HG02981 (cell line): Measurements from ENCODE around the gene JAZF1.

Experiments
- ATAC-seq: cut with Tn5 transposase; IDR thresholded peaks from one replicate; pipeline ENCODE4 v1.9.1; 2021; ENCODE audit warnings: mild to moderate bottlenecking, moderate library complexity; ENCODE audit not compliant: unreplicated experiment

JAZF1 gene

DNA sequence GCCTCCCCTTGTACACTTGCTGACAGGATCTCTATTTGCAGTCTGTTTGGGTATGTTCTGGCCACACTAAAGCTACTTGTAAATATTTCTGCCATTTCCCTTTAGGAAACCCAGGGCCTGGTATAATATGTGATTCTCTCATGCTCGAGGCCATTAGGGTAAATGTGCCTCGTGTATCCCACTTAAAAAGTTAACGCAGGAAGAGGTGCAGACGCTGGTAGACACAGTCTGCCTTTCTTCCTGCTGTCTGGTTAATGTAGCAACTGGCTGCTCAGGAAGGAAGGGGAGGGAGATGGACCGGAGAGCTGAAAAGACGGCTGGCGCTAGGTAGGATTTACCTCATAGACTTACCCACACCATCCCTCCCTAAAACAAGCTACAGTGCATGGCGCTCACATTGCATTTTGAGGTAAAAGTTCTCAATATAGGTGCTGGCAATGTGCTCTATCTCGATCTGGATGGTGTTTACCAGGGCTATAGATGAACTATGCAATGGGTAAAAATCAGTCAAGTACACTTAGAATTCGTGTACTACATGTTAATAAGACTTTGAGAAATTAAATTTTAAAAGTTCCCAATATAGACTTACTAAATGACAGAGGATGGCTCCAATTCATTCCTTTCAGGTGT is 125.9 kb downstream of the JAZF1 start:
- ATAC-seq = no peak

DNA sequence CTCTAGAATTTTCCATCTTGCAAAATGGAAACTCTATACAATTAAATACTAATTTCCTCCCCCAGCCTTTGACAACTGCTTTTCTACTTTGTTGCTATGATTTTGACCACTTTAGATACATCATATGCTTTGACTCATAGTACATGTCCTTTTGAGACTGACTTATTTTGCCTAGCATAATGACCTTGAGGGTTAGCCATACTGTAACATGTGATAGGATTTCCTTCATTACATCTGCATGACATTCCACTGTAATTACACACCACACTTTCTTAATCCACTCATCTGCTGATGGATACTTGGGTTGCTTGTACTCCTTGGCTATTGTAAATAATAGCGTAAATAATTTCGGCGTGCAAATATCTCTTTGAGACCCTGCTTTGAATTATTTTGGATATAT is 127.7 kb downstream of the JAZF1 start:
- ATAC-seq = no peak

DNA sequence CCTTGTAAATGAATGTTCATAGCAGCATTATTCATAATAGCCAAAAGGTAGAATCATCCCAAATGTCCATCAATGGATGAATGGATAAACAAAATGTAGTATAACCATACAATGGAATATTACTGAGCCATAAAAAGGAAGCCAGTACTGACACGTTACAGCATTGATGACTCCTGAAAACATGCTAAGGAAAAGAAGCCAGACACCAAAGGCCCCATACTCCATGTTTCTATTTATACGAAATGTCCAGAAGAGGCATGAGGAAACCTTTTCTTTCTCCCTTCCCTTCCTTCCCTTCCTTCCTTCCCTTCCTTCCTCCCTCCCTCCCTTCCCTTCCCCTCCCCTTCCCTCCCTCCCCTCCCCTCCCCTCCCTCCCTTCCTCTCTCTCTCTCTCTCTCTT is 131.9 kb downstream of the JAZF1 start:
- ATAC-seq = no peak

- ATAC-seq = no peak
Observed at GRCh38 chr7:28046035-28046434, 134.6 kb downstream of the JAZF1 start.

GRCh38 chr7:28045592-28045991 is 135.0 kb downstream of the JAZF1 start:
- no peak for ATAC-seq

DNA sequence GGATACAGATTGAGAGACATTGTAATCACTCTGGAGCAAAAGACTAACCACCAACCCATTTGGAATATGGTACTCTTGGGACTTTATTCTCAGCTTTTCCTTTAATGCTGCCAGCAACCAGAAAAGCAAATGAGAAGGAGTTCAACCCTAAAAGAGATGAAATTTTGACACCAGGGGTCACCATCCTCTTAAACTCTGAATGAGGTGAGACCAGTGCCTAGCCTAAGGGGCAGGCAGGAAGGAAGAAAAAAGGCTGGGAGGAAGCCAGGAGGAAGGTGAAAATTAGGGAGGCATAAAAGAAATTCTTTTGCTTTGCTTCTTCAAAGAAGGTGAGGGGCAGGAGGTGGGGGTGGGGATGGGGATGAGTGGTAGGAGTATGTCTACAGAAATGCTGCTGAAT is 135.8 kb downstream of the JAZF1 start:
- ATAC-seq = no peak

- no peak for ATAC-seq
Observed at GRCh38 chr7:28042721-28043120, 137.9 kb downstream of the JAZF1 start.

DNA sequence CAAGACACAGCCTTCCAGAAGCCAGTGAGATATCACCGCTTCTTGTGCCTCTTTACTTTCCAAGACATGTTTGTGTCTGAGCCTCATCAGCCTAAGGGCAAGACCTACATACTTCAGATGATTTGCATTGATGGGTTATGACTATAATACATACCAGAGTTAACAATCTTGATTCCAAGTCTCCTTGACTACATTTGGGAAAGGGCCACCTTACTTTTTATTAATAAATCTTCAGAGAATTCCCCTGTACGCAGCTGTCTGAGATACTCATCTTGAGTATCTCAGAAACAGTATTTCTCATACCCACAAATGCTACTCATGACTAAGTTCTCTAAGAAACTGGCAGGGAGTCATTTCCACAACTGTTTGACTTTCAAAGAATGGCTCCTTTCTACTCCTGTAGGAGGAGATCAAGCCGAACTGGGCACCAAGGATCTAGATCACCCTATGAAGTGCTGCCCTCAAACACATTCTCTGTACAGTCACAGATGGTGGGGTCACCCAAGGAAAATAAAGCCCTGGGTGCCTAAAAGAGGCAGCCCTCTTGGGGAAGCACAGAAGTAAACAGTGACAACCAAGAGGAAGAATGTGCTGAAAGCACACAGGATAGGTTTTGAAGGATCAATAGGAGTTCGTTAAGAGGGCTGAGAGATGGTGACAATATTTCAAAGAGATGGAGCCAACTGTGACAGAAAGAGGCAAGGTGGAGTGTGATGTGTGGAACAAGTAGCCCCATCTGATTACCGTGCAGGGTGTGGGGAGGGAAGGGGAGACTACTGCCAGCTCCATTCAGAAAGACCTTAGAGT is 138.9 kb downstream of the JAZF1 start:
- ATAC-seq = no peak

DNA sequence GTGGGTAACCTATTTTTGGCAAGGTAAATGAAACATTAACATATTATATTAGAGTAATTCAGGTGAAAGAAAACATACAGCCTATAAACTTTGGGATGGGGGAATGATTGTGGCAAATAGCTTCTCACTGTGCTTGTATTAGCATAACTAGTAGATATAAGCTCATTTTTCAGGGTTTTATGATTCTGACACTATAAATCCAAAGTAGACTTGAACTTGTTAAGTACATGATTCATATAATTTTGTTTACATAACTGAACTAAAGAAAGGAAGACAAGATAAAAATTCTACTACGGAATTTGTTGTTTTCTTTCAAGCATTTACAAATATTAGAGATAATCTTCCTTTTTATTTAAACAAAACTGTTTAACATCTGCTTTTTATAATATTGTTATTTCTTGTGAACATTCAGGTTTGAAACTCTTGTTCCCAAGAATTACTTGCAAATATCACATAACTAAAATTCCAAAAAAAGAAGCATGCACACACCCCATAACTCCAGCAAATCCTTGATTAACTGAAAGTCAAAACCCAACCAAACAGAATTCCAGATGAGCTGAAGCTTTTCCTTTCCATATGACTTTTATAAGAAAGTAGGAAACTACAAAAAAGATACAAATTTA is 142.3 kb downstream of the JAZF1 start:
- no peak for ATAC-seq

DNA sequence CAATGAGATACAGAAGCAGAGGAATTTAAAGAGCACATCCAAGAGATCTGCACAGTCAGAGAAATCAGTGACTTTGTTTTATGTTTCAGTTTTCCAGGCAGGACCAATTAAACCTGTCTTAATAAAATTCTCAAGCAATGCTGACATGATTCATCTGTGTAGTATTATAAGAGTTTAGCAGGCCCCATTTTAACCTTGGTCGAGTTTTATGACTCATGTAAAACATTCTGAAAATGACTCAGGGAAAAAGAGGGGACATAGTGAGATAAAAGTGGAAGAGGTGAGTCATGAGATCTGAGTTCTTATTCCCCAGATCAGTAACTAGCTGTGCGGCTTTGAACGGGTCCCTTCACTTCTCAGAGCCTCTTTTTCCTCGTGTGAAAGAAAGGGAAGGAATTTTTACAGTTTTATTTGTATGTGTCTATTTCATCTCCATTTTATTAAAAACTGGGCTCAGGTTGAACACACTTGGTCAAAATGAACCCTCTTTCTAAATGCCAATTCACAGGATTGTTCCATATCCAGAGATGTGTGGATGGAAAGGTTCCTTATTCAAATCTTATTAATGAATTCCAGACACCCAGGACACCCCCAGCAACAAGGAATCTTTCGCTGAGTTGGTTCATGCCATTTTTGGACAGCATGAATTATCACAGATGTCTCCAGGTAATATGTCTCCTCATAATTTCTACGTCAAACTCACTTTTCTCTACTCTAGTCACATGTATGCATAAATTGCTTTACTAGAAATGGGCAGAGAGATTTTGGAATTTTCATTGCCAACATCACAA is 143.2 kb downstream of the JAZF1 start:
- ATAC-seq = peak; percentile 93

- ATAC-seq = no peak
Observed at GRCh38 chr7:28036696-28037095, 143.9 kb downstream of the JAZF1 start.

- ATAC-seq = no peak
Observed at GRCh38 chr7:28033386-28033785, 147.2 kb downstream of the JAZF1 start.

DNA sequence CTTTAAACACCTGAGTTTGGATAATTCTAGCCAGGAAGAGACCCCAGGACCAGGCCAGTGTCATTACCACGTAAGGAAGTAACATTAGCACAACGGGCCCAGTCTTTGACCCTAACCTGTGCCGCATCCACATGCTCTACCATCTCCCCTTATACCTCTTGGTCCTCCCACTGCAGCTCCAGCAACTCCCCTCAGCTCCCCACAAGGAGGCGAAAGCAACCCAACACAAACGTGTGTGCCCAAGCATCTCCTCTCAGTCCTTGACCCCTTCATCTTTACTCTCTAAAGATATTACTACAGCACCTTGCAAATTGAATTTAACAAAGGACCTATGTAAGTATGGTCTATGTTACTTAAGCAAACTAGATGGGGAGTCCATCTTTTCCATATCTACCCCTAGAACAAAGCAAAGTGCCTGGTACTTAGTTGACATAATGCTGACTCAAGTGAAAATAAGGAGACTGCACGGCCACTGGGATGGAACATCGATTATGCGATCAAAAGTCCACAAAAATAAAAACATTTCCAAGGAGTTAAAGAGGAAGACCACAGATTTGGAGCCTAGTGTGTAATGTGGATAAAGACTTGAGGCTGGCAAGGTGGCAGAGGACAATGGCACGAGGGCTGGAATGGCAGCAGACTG is 147.7 kb downstream of the JAZF1 start:
- no peak for ATAC-seq

DNA sequence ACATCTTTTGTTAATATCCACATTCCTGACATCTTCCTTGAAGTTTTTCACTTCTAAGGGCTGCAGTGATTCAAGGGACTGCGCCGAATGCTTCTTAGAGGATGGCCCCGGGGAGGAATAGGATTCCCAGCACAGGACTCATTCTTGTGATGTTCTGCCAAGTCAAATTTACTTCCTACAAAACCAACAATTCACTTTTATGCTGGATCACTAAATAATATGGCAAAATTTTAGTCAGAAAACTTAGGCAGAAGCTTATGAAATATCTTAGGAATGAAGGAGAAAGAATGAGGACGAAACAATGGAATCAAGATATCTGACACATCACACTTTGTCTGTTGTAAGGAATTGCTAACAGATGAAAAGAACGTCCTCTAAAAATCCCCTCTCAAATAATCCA is 151.5 kb downstream of the JAZF1 start:
- no peak for ATAC-seq

GRCh38 chr7:28028471-28028870 is 152.1 kb downstream of the JAZF1 start:
- ATAC-seq = no peak

DNA sequence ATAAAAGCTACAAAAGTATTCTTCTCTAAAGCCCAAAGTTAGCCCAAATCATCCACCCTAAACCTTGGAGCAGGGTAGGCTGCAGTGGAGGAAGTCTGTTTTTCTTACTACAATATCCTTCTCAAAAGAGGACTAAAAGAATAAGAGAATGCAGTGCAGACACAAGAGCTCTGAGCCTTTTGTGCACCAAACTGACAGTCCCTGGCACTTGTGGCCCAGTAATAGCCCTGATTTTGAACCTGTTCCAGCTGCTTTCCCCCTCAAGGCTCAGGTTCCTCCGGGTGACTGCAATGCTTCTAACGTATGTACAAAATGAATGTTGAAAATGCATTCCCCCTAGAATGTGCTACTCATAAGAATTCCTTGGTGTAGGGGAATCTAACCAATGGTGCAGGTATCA is 154.4 kb downstream of the JAZF1 start:
- ATAC-seq = no peak

GRCh38 chr7:28024786-28025334 is 155.7 kb downstream of the JAZF1 start:
- no peak for ATAC-seq

DNA sequence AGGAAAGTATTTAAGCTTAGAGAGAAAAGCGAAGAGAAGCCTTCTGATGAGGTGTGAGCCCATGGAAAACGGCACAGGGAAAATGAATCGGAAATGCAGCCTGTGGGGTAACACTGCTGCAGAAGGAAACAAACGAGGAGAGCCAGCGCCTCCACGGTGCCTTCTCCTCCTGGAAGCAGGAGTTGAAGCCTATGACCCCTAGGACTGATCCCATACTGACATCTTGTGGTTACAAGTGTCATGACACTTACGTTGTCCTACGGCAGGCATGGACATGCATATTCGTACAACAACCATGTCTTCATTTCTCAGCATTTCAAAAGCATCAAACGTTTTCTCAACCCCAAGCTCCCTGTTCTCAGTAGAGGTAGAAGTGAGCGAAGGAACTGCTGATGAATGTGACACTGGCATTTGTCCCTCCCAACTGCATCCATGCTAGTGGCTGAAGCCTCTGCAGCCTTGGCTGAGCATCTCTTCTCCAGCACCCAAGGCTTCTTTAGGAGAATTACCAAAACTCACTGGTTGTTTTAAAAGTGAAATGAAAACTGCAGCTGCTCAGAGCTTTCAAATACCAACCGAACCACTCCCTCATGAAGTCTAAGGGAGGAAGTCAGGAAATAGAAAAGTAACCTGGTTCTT is 160.2 kb downstream of the JAZF1 start:
- ATAC-seq = peak; percentile 76

- no peak for ATAC-seq
Observed at GRCh38 chr7:28018856-28019465, 161.6 kb downstream of the JAZF1 start.

GRCh38 chr7:28018446-28018845 is 162.1 kb downstream of the JAZF1 start:
- no peak for ATAC-seq
